Fibroblast of lung (primary cell): ENCODE data around the gene NBEA.

Source experiments
- CTCF ChIP-seq, 2 donors: IDR thresholded peaks in 1 of 2; conservative IDR thresholded peaks in 1 of 2; 1 replicate in 1 of 2; 2 replicates in 1 of 2; pipeline ENCODE4 v1.5.1; 2011 to 2012; ENCODE audit warnings: low read length in 2 of 2, control low read depth in 1 of 2, inconsistent platforms in 1 of 2, low read depth in 1 of 2, mild to moderate bottlenecking in 1 of 2
- EZH2 ChIP-seq: IDR thresholded peaks from 2 replicates; pipeline ENCODE4 v1.5.1; 2012; ENCODE audit warnings: low read length, control low read depth, mild to moderate bottlenecking; ENCODE audit errors: missing control alignments

DNA sequence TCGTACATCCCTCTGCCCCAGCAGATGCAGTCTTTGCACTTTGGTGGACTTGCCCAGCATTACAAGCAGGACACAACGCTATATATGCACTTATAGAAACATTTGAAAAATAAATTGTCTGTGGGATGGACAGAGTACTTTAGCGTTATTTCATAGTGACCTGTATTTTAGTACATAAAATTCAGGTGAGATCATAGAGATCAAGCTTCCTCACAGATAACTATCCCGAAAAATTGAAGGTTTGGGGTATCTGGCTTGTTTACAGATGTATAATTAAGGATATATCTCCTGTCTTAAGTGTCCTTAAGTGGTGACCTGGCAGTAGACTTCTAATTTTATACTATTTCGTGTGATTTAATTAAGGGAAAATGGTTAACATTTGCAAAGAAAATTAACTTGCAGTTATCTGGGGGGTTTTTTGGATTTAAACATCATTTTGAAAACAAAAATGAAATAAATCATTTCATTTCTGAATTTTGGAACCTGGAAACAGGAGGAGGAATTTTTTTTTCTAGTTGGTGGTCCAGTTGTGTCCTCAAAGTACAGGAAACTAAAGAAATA is 535.4 kb downstream of the NBEA start:
- TF ChIP-seq EZH2 (no peak), CTCF (conservative IDR thresholded peaks at IDR 0.05 in 1 of 2, IDR thresholded peaks at IDR 0.05 in 1 of 2; ENCODE audit: low read depth in 1 of 2, low read length in 2 of 2) (no peak)
